ENCODE results near the gene TTC39A. TPM values are rescaled to one million over a fixed set of nuclear protein-coding genes. Genes with fewer than 3 reads are reported as not detected.

The TTC39A gene
- total RNA-seq, 1 experiment from 2014 or later = 0.35 TPM

DNA sequence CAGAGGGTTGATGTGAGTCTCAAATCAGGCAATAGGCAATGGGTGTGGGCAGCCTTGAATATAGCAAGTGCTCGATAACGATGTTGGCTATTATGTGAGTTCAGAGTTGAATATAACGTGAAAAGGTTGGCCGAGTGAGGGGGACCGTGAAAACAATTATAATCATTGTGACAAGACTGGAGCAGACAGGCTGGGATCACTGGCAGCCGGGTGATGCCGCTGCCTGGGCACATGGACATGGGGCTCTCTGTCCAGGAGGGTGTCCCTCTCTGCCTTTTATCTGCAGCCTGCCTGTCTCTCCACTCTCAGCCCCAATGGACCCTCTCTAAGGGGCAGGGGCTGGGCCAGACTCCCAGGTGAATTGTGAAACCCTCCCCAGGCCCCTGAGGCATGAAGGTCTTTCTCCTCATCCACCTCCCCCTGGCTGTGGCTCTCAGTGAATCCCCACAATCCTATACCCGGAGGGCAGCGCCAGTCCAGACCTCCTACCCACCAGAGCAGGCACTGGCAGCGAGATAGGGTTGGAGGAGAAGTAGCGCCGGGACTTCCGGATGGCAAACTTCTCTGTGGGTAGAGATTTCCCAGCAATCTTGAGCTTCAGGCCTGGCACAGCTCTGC, 36.4 kb downstream of the TTC39A start:
- no peaks in the 10 kb centered on the region for H3K36me3 Mint-ChIP-seq (ENCODE audit: insufficient read depth, unreplicated experiment)
- BruUV-seq (replicated peaks) = no TSS peak
- ChIA-PET POLR2A (interaction anchor here (0.6 kb wide), 1 partner anchor 61 kb away, joined by 5 read pairs; no protein-coding TSS in a partner anchor), CTCF (interaction anchor here (1.1 to 3.5 kb wide), 4 partner anchors 11 to 364 kb away, joined by 3 to 18 read pairs (median 4); no protein-coding TSS in a partner anchor)
- no peak overlapping the region for H3K4me3 Mint-ChIP-seq (ENCODE audit: unreplicated experiment)
- no peaks in the 10 kb centered on the region for H3K27me3 Mint-ChIP-seq (ENCODE audit: insufficient read depth, unreplicated experiment)
- no peak for DNase-seq (ENCODE audit: unreplicated experiment)
- TF ChIP-seq, protein P1, sequence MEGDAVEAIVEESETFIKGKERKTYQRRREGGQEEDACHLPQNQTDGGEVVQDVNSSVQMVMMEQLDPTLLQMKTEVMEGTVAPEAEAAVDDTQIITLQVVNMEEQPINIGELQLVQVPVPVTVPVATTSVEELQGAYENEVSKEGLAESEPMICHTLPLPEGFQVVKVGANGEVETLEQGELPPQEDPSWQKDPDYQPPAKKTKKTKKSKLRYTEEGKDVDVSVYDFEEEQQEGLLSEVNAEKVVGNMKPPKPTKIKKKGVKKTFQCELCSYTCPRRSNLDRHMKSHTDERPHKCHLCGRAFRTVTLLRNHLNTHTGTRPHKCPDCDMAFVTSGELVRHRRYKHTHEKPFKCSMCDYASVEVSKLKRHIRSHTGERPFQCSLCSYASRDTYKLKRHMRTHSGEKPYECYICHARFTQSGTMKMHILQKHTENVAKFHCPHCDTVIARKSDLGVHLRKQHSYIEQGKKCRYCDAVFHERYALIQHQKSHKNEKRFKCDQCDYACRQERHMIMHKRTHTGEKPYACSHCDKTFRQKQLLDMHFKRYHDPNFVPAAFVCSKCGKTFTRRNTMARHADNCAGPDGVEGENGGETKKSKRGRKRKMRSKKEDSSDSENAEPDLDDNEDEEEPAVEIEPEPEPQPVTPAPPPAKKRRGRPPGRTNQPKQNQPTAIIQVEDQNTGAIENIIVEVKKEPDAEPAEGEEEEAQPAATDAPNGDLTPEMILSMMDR (IDR thresholded peaks at IDR 0.05; ENCODE audit: unreplicated experiment) = no peak
- intact Hi-C loops (cut with micrococcal nuclease) = loop anchor here (10.0 kb wide), 3 partner anchors 59 to 929 kb away; partner anchors contain the start of gene RNF11
- H3K9me3 Mint-ChIP-seq (ENCODE audit: unreplicated experiment) = no peaks in the 10 kb centered on the region
- H3K4me1 Mint-ChIP-seq (ENCODE audit: insufficient read depth, unreplicated experiment) = peaks cover 13% of the 10 kb centered on the region
- no peak overlapping the region for H3K27ac Mint-ChIP-seq (ENCODE audit: low read depth, unreplicated experiment)

DNA sequence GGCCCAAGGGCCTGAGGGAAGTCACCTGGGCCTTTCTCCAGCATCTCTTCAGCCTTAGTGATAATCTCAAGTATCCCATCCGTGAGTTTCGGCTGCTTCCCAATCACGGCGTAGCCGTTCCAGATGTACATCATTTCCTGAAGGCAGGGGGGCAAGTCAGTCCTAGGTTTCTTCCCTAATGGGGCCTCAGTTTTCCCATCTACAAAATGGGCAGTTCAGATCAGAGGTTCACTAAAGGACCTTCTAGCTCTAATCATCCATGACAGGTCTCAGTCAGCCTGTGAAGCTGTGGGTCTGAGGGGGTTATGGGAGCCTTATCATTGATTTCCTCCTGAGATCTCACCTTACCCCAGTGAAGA, 39.9 kb downstream of the TTC39A start:
- Mint-ChIP-seq H3K9me3 (ENCODE audit: unreplicated experiment) (no peaks in the 10 kb centered on the region), H3K27me3 (ENCODE audit: insufficient read depth, unreplicated experiment) (no peaks in the 10 kb centered on the region), H3K36me3 (ENCODE audit: insufficient read depth, unreplicated experiment) (no peaks in the 10 kb centered on the region), H3K4me1 (ENCODE audit: insufficient read depth, unreplicated experiment) (no peaks in the 10 kb centered on the region), H3K4me3 (ENCODE audit: unreplicated experiment) (no peak overlapping the region), H3K27ac (ENCODE audit: low read depth, unreplicated experiment) (no peak overlapping the region)
- no peak for DNase-seq (ENCODE audit: unreplicated experiment)
- intact Hi-C loops (cut with micrococcal nuclease) = loop anchor here (10.0 kb wide), 3 partner anchors 56 to 926 kb away; partner anchors contain the start of gene RNF11
- no TSS peak for BruUV-seq (replicated peaks)
- TF ChIP-seq, protein P1 (IDR thresholded peaks at IDR 0.05; ENCODE audit: unreplicated experiment) = no peak
- ChIA-PET POLR2A (no interaction called here), CTCF (no interaction called here)

DNA sequence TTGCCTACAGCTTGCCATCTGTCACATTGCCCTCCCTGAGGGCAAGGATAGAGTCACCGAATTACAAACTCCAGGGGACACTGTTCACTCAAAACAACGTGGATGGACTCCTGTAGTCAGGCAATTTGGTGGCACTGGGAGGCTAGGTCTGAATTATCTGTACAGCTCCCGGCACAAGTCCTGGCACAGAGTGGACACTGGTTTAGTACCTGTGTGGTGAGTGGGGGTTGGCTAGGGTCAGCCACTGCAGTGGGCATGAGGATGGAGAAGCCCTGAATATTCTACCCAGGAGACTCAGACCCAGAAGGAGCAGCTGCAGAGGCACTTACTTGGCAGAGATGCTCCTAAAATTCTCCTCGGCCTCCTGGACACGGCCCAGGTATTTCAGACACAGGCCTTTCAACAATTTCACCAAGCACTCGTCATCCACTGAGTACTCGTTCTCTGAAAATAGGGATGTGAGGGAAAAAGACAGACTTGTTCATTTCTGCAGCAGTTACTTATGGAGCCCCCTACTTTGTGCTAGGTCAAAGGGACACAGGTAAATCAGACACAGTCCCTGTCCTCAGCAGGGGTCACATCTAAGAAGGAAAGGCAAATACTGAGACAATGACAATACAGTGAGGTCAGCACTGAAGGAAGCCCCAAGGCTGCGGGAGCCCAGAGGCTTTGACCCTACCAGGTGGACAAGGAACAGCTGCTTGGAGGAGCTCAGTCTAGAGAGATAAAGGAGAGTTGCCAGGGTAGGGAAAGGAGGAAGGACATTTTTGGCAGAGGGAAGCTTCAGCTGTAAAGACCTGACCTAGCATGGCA, 40.5 kb downstream of the TTC39A start:
- no peaks in the 10 kb centered on the region for H3K36me3 Mint-ChIP-seq (ENCODE audit: insufficient read depth, unreplicated experiment)
- ChIA-PET CTCF (no interaction called here), POLR2A (no interaction called here)
- H3K27me3 Mint-ChIP-seq (ENCODE audit: insufficient read depth, unreplicated experiment) = no peaks in the 10 kb centered on the region
- H3K27ac Mint-ChIP-seq (ENCODE audit: low read depth, unreplicated experiment) = no peak overlapping the region
- H3K4me3 Mint-ChIP-seq (ENCODE audit: unreplicated experiment) = no peak overlapping the region
- no peak for DNase-seq (ENCODE audit: unreplicated experiment)
- no TSS peak for BruUV-seq (replicated peaks)
- H3K9me3 Mint-ChIP-seq (ENCODE audit: unreplicated experiment) = no peaks in the 10 kb centered on the region
- no peaks in the 10 kb centered on the region for H3K4me1 Mint-ChIP-seq (ENCODE audit: insufficient read depth, unreplicated experiment)
- TF ChIP-seq, protein P1 (IDR thresholded peaks at IDR 0.05; ENCODE audit: unreplicated experiment) = no peak
- intact Hi-C loops (cut with micrococcal nuclease) = loop anchor here (10.0 kb wide), 3 partner anchors 55 to 925 kb away; partner anchors contain the start of gene RNF11

DNA sequence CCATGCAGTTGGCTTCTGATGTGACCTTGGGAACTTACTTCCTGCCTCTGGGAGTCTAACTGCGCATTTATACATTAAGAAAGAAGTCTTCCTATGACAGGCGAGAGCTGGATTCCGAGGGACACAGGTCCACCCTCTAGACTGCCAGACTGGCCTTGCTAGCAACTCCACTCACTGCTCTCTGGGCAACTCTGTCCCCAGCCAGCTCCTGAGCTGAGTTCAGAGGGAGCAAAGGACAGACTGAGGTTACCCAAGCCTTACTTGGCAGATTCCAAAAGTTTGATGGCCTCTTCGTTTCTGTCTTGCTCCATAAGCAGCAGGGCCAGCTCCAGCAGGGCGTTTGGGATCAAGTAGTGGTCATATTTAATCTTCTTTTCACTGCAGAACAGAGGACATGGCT, 41.8 kb downstream of the TTC39A start:
- Mint-ChIP-seq H3K4me3 (ENCODE audit: unreplicated experiment) (no peak overlapping the region), H3K27ac (ENCODE audit: low read depth, unreplicated experiment) (no peak overlapping the region), H3K27me3 (ENCODE audit: insufficient read depth, unreplicated experiment) (no peaks in the 10 kb centered on the region), H3K4me1 (ENCODE audit: insufficient read depth, unreplicated experiment) (no peaks in the 10 kb centered on the region), H3K36me3 (ENCODE audit: insufficient read depth, unreplicated experiment) (no peaks in the 10 kb centered on the region), H3K9me3 (ENCODE audit: unreplicated experiment) (no peaks in the 10 kb centered on the region)
- no TSS peak for BruUV-seq (replicated peaks)
- DNase-seq (ENCODE audit: unreplicated experiment) = no peak
- ChIA-PET CTCF (interaction anchor here (0.6 to 3.9 kb wide), 5 partner anchors 8 to 97 kb away, joined by 3 to 22 read pairs (median 3); no protein-coding TSS in a partner anchor), POLR2A (no interaction called here)
- TF ChIP-seq, protein P1 (IDR thresholded peaks at IDR 0.05; ENCODE audit: unreplicated experiment) = no peak
- intact Hi-C loops (cut with micrococcal nuclease) = no loop called here
